ENCODE measurements around the gene EFNA5. TPM values are rescaled to one million over a fixed set of nuclear protein-coding genes. Genes with fewer than 3 reads are reported as not detected.
"Not testable (repeated sequence)": the region's sequence is repeated elsewhere in the genome, so short reads cannot be mapped to it uniquely, and the experiment has no call there.

EFNA5 gene
- total RNA-seq, 1 experiment from 2014 or later, result 0.22 TPM

- Histone ChIP-seq H3K79me2 (ENCODE audit: insufficient read depth, low read length) (no peaks in the 10 kb centered on the region), H3K4me1 (ENCODE audit: control insufficient read depth in 1 of 2, insufficient read depth in 2 of 2, low read length in 2 of 2) (peaks cover 0 to 11% of the 10 kb centered on the region in 2 experiments; a peak in 2 of 4 replicates), H3K4me2 (ENCODE audit: low read length) (no peak overlapping the region; the same call in 1 of the 2 replicates), H3K9me3 (ENCODE audit: control insufficient read depth in 1 of 2, insufficient read depth in 1 of 2, low read depth in 1 of 2, low read length in 2 of 2) (no peaks in the 10 kb centered on the region), H3K36me3 (ENCODE audit: control insufficient read depth in 1 of 2, insufficient read depth in 2 of 2, low read length in 2 of 2) (no peaks in the 10 kb centered on the region), H2AFZ (ENCODE audit: low read depth, low read length, poor library complexity, severe bottlenecking) (peak overlapping the region; percentile 42), H3K9me2 (ENCODE audit: insufficient read depth) (no peaks in the 10 kb centered on the region), H3K27me3 (ENCODE audit: insufficient read depth, low read length) (no peaks in the 10 kb centered on the region), H3K9ac (ENCODE audit: low read length) (no peak overlapping the region), H4K20me1 (ENCODE audit: insufficient read depth) (no peaks in the 10 kb centered on the region), H3K27ac (ENCODE audit: low read depth, low read length) (no peak overlapping the region), H3K4me3 (replicated peaks in 1 of 2; ENCODE audit: low read depth in 1 of 2, low read length in 2 of 2) (no peak overlapping the region)
- CTCF ChIA-PET, result no interaction called here
- DNase-seq (ENCODE audit: low read depth, low spot score) (no peak), ATAC-seq (no peak)
- TF ChIP-seq YY1 (IDR thresholded peaks at IDR 0.05; ENCODE audit: extremely low read depth, insufficient replicate concordance, low read depth, low read length) (no peak), JUND (IDR thresholded peaks at IDR 0.05) (no peak), REST (IDR thresholded peaks at IDR 0.05; ENCODE audit: low read depth) (no peak), FOSL1 (IDR thresholded peaks at IDR 0.05; ENCODE audit: low read depth) (no peak), ZNF274 (IDR thresholded peaks at IDR 0.05; ENCODE audit: low read depth, low read length) (no peak), POLR2AphosphoS5 (IDR thresholded peaks at IDR 0.05; ENCODE audit: low read depth, low read length) (no peak), ZFX (IDR thresholded peaks at IDR 0.05) (no peak), ZBTB33 (IDR thresholded peaks at IDR 0.05; ENCODE audit: extremely low read depth, insufficient replicate concordance, low read length) (no peak), EZH2phosphoT487 (IDR thresholded peaks at IDR 0.05; ENCODE audit: borderline replicate concordance) (no peak), ATF3 (IDR thresholded peaks at IDR 0.05) (no peak), SIN3A (IDR thresholded peaks at IDR 0.05; ENCODE audit: low read depth) (no peak), EGR1 (IDR thresholded peaks at IDR 0.05; ENCODE audit: low read depth) (no peak), EZH2 (IDR thresholded peaks at IDR 0.05) (no peak)
- POLR2A ChIA-PET, result no interaction called here
- RAD21 ChIA-PET (ENCODE audit: low non-redundant PET in 1 of 2, low total read pairs in 2 of 2, uncharacterized antibody in 2 of 2, unreplicated experiment in 2 of 2), result no interaction called here
- intact Hi-C loops (cut with micrococcal nuclease), result no loop called here
- BruUV-seq (replicated peaks), result no TSS peak
Measured at GRCh38 chr5:107455111-107455544, 215.6 kb downstream of the EFNA5 start.

GRCh38 chr5:107451827-107452226 lies 218.9 kb downstream of the EFNA5 start:
- H3K79me2 ChIP-seq (ENCODE audit: insufficient read depth, low read length); RAD21 ChIA-PET (ENCODE audit: low non-redundant PET in 1 of 2, low total read pairs in 2 of 2, uncharacterized antibody in 2 of 2, unreplicated experiment in 2 of 2); intact Hi-C loops (cut with micrococcal nuclease); H3K4me2 ChIP-seq (ENCODE audit: low read length); H3K36me3 ChIP-seq (ENCODE audit: control insufficient read depth in 1 of 2, insufficient read depth in 2 of 2, low read length in 2 of 2); BruUV-seq (replicated peaks); H3K4me3 ChIP-seq (replicated peaks in 1 of 2; ENCODE audit: low read depth in 1 of 2, low read length in 2 of 2); H2AFZ ChIP-seq (ENCODE audit: low read depth, low read length, poor library complexity, severe bottlenecking); DNase-seq (ENCODE audit: low read depth, low spot score); POLR2A ChIA-PET; ATAC-seq; H3K27ac ChIP-seq (ENCODE audit: low read depth, low read length); H4K20me1 ChIP-seq (ENCODE audit: insufficient read depth); CTCF ChIA-PET; H3K9ac ChIP-seq (ENCODE audit: low read length); H3K9me3 ChIP-seq (ENCODE audit: control insufficient read depth in 1 of 2, insufficient read depth in 1 of 2, low read depth in 1 of 2, low read length in 2 of 2); H3K9me2 ChIP-seq (ENCODE audit: insufficient read depth); H3K27me3 ChIP-seq (ENCODE audit: insufficient read depth, low read length): not testable (repeated sequence)
- peaks cover 0 to 11% of the 10 kb centered on the region in 2 experiments; a peak in 2 of 4 replicates for H3K4me1 ChIP-seq (ENCODE audit: control insufficient read depth in 1 of 2, insufficient read depth in 2 of 2, low read length in 2 of 2)
